NK-92 (cell line): ENCODE measurements around the gene GARIN5A.

Experiments
- DNase-seq: peaks from one replicate; lab custom pipeline; 2025; ENCODE audit not compliant: unreplicated experiment; lab: John Stamatoyannopoulos, UW

The GARIN5A gene

GRCh38 chr19:50476224-50476906 is at the start of gene GARIN5A, which contains the start of gene EMC10:
Gene GARIN5A (minus strand): TSS chr19:50476848. CDS start chr19:50476388, 460 bp downstream.
Gene EMC10 (plus strand): TSS chr19:50476507. CDS start chr19:50476545, 38 bp downstream.
- peak; percentile 33 for DNase-seq

GRCh38 chr19:50522881-50523280 is 46.2 kb upstream of the GARIN5A start:
- DNase-seq, result no peak

GRCh38 chr19:50520822-50521465 is 44.3 kb upstream of the GARIN5A start:
- no peak for DNase-seq

GRCh38 chr19:50519006-50519575 is 42.4 kb upstream of the GARIN5A start:
- no peak for DNase-seq

GRCh38 chr19:50518091-50519005 is 41.7 kb upstream of the GARIN5A start:
- no peak for DNase-seq

- DNase-seq, result no peak
Measured at GRCh38 chr19:50517704-50518075, 41.0 kb upstream of the GARIN5A start.

- DNase-seq, result no peak
Measured at GRCh38 chr19:50516964-50517703, 40.5 kb upstream of the GARIN5A start.

GRCh38 chr19:50516456-50516855 is 39.8 kb upstream of the GARIN5A start:
- DNase-seq, result no peak

- DNase-seq, result no peak
Measured at GRCh38 chr19:50515168-50515561, 38.5 kb upstream of the GARIN5A start.

GRCh38 chr19:50514346-50515167 is 37.9 kb upstream of the GARIN5A start:
- DNase-seq, result no peak

GRCh38 chr19:50513746-50514345 is 37.2 kb upstream of the GARIN5A start, which contains the start of gene ASPDH:
Gene ASPDH (minus strand): TSS chr19:50513913. CDS start chr19:50513823, 90 bp downstream.
- DNase-seq, result no peak

- no peak for DNase-seq
Measured at GRCh38 chr19:50512999-50513745, 36.5 kb upstream of the GARIN5A start.

- DNase-seq, result no peak
Measured at GRCh38 chr19:50512112-50512998, 35.7 kb upstream of the GARIN5A start.

GRCh38 chr19:50511069-50511822 is 34.6 kb upstream of the GARIN5A start, which contains the start of gene JOSD2:
Gene JOSD2 (minus strand): TSS chr19:50511191. CDS start chr19:50510431, 760 bp downstream.
- peak; percentile 84 for DNase-seq

GRCh38 chr19:50510700-50511068 is 34.0 kb upstream of the GARIN5A start:
- DNase-seq, result no peak

GRCh38 chr19:50510121-50510670 is 33.5 kb upstream of the GARIN5A start:
- no peak for DNase-seq
